ENCODE results near the gene ASXL3.
A peak's percentile ranks its signal among the peaks of the same experiment; 100 is the strongest.

ASXL3 gene

GRCh38 chr18:33562741-33563140 is 15.3 kb upstream of the ASXL3 start:
- H3K27me3 ChIP-seq (ENCODE audit: insufficient read depth, low read length) = no peaks in the 10 kb centered on the region
- no peak overlapping the region for H3K27ac ChIP-seq (ENCODE audit: low read depth, low read length)
- H3K79me2 ChIP-seq (ENCODE audit: control insufficient read depth, insufficient read depth, low read length, unreplicated experiment) = no peaks in the 10 kb centered on the region

GRCh38 chr18:33567705-33568104 is 10.3 kb upstream of the ASXL3 start:
- Histone ChIP-seq H3K27ac (ENCODE audit: low read depth, low read length) (no peak overlapping the region), H3K27me3 (ENCODE audit: insufficient read depth, low read length) (no peaks in the 10 kb centered on the region), H3K4me3 (ENCODE audit: low read depth, low read length) (no peak overlapping the region), H3K36me3 (ENCODE audit: insufficient read depth, low read length) (no peaks in the 10 kb centered on the region), H3K4me1 (ENCODE audit: control insufficient read depth, insufficient read depth, low read length, unreplicated experiment) (no peaks in the 10 kb centered on the region), H3K79me2 (ENCODE audit: control insufficient read depth, insufficient read depth, low read length, unreplicated experiment) (no peaks in the 10 kb centered on the region), H2AFZ (ENCODE audit: low read length, unreplicated experiment) (no peak overlapping the region)

More at GRCh38 chr18:33562741-33563140, 15.3 kb upstream of the ASXL3 start:
- no peaks in the 10 kb centered on the region for H3K36me3 ChIP-seq (ENCODE audit: insufficient read depth, low read length)
- no peak overlapping the region for H3K4me3 ChIP-seq (ENCODE audit: low read depth, low read length)
- H3K4me1 ChIP-seq (ENCODE audit: control insufficient read depth, insufficient read depth, low read length, unreplicated experiment) = no peaks in the 10 kb centered on the region
- no peak overlapping the region for H2AFZ ChIP-seq (ENCODE audit: low read length, unreplicated experiment)

- peaks cover 29% of the 10 kb centered on the region for H3K27me3 ChIP-seq (ENCODE audit: insufficient read depth, low read length)
- no peaks in the 10 kb centered on the region for H3K79me2 ChIP-seq (ENCODE audit: control insufficient read depth, insufficient read depth, low read length, unreplicated experiment)
- no peaks in the 10 kb centered on the region for H3K4me1 ChIP-seq (ENCODE audit: control insufficient read depth, insufficient read depth, low read length, unreplicated experiment)
- no peak overlapping the region for H3K4me3 ChIP-seq (ENCODE audit: low read depth, low read length)
- no peak overlapping the region for H2AFZ ChIP-seq (ENCODE audit: low read length, unreplicated experiment)
- H3K36me3 ChIP-seq (ENCODE audit: insufficient read depth, low read length) = no peaks in the 10 kb centered on the region
- H3K27ac ChIP-seq (ENCODE audit: low read depth, low read length) = no peak overlapping the region
These were observed 5.8 kb upstream of the ASXL3 start for GRCh38 chr18:33571998-33572787.

GRCh38 chr18:33573193-33573592 is 4.8 kb upstream of the ASXL3 start:
- no peaks in the 10 kb centered on the region for H3K79me2 ChIP-seq (ENCODE audit: control insufficient read depth, insufficient read depth, low read length, unreplicated experiment)
- H3K4me3 ChIP-seq (ENCODE audit: low read depth, low read length) = no peak overlapping the region
- H2AFZ ChIP-seq (ENCODE audit: low read length, unreplicated experiment) = no peak overlapping the region
- H3K27ac ChIP-seq (ENCODE audit: low read depth, low read length) = no peak overlapping the region
- H3K4me1 ChIP-seq (ENCODE audit: control insufficient read depth, insufficient read depth, low read length, unreplicated experiment) = no peaks in the 10 kb centered on the region
- H3K36me3 ChIP-seq (ENCODE audit: insufficient read depth, low read length) = no peaks in the 10 kb centered on the region
- peaks cover 38% of the 10 kb centered on the region for H3K27me3 ChIP-seq (ENCODE audit: insufficient read depth, low read length)

GRCh38 chr18:33575451-33575850 is 2.6 kb upstream of the ASXL3 start:
- Histone ChIP-seq H3K4me3 (ENCODE audit: low read depth, low read length) (no peak overlapping the region), H3K4me1 (ENCODE audit: control insufficient read depth, insufficient read depth, low read length, unreplicated experiment) (no peaks in the 10 kb centered on the region), H3K27me3 (ENCODE audit: insufficient read depth, low read length) (peaks cover 59% of the 10 kb centered on the region), H2AFZ (ENCODE audit: low read length, unreplicated experiment) (no peak overlapping the region), H3K79me2 (ENCODE audit: control insufficient read depth, insufficient read depth, low read length, unreplicated experiment) (no peaks in the 10 kb centered on the region), H3K36me3 (ENCODE audit: insufficient read depth, low read length) (no peaks in the 10 kb centered on the region), H3K27ac (ENCODE audit: low read depth, low read length) (no peak overlapping the region)

GRCh38 chr18:33576999-33577646 is 896 bp upstream of the ASXL3 start:
- Histone ChIP-seq H2AFZ (ENCODE audit: low read length, unreplicated experiment) (no peak overlapping the region), H3K27me3 (ENCODE audit: insufficient read depth, low read length) (peaks cover 75% of the 10 kb centered on the region), H3K79me2 (ENCODE audit: control insufficient read depth, insufficient read depth, low read length, unreplicated experiment) (no peaks in the 10 kb centered on the region), H3K27ac (ENCODE audit: low read depth, low read length) (no peak overlapping the region), H3K4me1 (ENCODE audit: control insufficient read depth, insufficient read depth, low read length, unreplicated experiment) (no peaks in the 10 kb centered on the region), H3K4me3 (ENCODE audit: low read depth, low read length) (peak overlapping the region; percentile 69), H3K36me3 (ENCODE audit: insufficient read depth, low read length) (no peaks in the 10 kb centered on the region)

- H3K36me3 ChIP-seq (ENCODE audit: insufficient read depth, low read length) = no peaks in the 10 kb centered on the region
- H3K79me2 ChIP-seq (ENCODE audit: control insufficient read depth, insufficient read depth, low read length, unreplicated experiment) = no peaks in the 10 kb centered on the region
- H3K4me3 ChIP-seq (ENCODE audit: low read depth, low read length) = no peak overlapping the region
- H2AFZ ChIP-seq (ENCODE audit: low read length, unreplicated experiment) = no peak overlapping the region
- H3K4me1 ChIP-seq (ENCODE audit: control insufficient read depth, insufficient read depth, low read length, unreplicated experiment) = no peaks in the 10 kb centered on the region
- peaks cover 73% of the 10 kb centered on the region for H3K27me3 ChIP-seq (ENCODE audit: insufficient read depth, low read length)
- no peak overlapping the region for H3K27ac ChIP-seq (ENCODE audit: low read depth, low read length)
These were observed 714 bp downstream of the ASXL3 start for GRCh38 chr18:33578518-33579348.

- Histone ChIP-seq H3K27ac (ENCODE audit: low read depth, low read length) (no peak overlapping the region), H2AFZ (ENCODE audit: low read length, unreplicated experiment) (no peak overlapping the region), H3K79me2 (ENCODE audit: control insufficient read depth, insufficient read depth, low read length, unreplicated experiment) (no peaks in the 10 kb centered on the region), H3K36me3 (ENCODE audit: insufficient read depth, low read length) (no peaks in the 10 kb centered on the region), H3K4me1 (ENCODE audit: control insufficient read depth, insufficient read depth, low read length, unreplicated experiment) (no peaks in the 10 kb centered on the region), H3K27me3 (ENCODE audit: insufficient read depth, low read length) (peaks cover 73% of the 10 kb centered on the region), H3K4me3 (ENCODE audit: low read depth, low read length) (no peak overlapping the region)
These were observed 1.6 kb downstream of the ASXL3 start for GRCh38 chr18:33579349-33580215.

GRCh38 chr18:33580546-33580945 is 2.5 kb downstream of the ASXL3 start:
- Histone ChIP-seq H3K4me1 (ENCODE audit: control insufficient read depth, insufficient read depth, low read length, unreplicated experiment) (no peaks in the 10 kb centered on the region), H3K36me3 (ENCODE audit: insufficient read depth, low read length) (no peaks in the 10 kb centered on the region), H2AFZ (ENCODE audit: low read length, unreplicated experiment) (no peak overlapping the region), H3K27me3 (ENCODE audit: insufficient read depth, low read length) (peaks cover 70% of the 10 kb centered on the region), H3K4me3 (ENCODE audit: low read depth, low read length) (no peak overlapping the region), H3K27ac (ENCODE audit: low read depth, low read length) (no peak overlapping the region), H3K79me2 (ENCODE audit: control insufficient read depth, insufficient read depth, low read length, unreplicated experiment) (no peaks in the 10 kb centered on the region)

- Histone ChIP-seq H3K27me3 (ENCODE audit: insufficient read depth, low read length) (peaks cover 57% of the 10 kb centered on the region), H2AFZ (ENCODE audit: low read length, unreplicated experiment) (no peak overlapping the region), H3K4me3 (ENCODE audit: low read depth, low read length) (no peak overlapping the region), H3K79me2 (ENCODE audit: control insufficient read depth, insufficient read depth, low read length, unreplicated experiment) (no peaks in the 10 kb centered on the region), H3K4me1 (ENCODE audit: control insufficient read depth, insufficient read depth, low read length, unreplicated experiment) (no peaks in the 10 kb centered on the region), H3K27ac (ENCODE audit: low read depth, low read length) (no peak overlapping the region), H3K36me3 (ENCODE audit: insufficient read depth, low read length) (no peaks in the 10 kb centered on the region)
These were observed 3.8 kb downstream of the ASXL3 start for GRCh38 chr18:33581856-33582255.
